ENCODE results near the gene HAND2.

HAND2 gene

GRCh38 chr4:173529477-173530325 lies at the start of gene HAND2:
HAND2 (minus strand) TSS chr4:173530229; CDS start chr4:173529289, 940 bp downstream.
- DNase-seq = no peak

GRCh38 chr4:173578956-173579355 lies 48.9 kb upstream of the HAND2 start:
- no peak for DNase-seq

GRCh38 chr4:173577963-173578362 lies 47.9 kb upstream of the HAND2 start:
- no peak for DNase-seq

GRCh38 chr4:173575482-173576152 lies 45.6 kb upstream of the HAND2 start:
- no peak for DNase-seq

- no peak for DNase-seq
Measured at GRCh38 chr4:173573725-173574124, 43.7 kb upstream of the HAND2 start.

- no peak for DNase-seq
Measured at GRCh38 chr4:173573286-173573685, 43.3 kb upstream of the HAND2 start.

- DNase-seq = no peak
Measured at GRCh38 chr4:173572493-173573129, 42.6 kb upstream of the HAND2 start.

GRCh38 chr4:173571620-173572019 lies 41.6 kb upstream of the HAND2 start:
- no peak for DNase-seq

- no peak for DNase-seq
Measured at GRCh38 chr4:173565281-173565680, 35.3 kb upstream of the HAND2 start.

- no peak for DNase-seq
Measured at GRCh38 chr4:173564461-173564860, 34.4 kb upstream of the HAND2 start.

- no peak for DNase-seq
Measured at GRCh38 chr4:173560896-173561295, 30.9 kb upstream of the HAND2 start.

- DNase-seq = no peak
Measured at GRCh38 chr4:173556398-173557131, 26.5 kb upstream of the HAND2 start.

GRCh38 chr4:173547889-173548288 lies 17.9 kb upstream of the HAND2 start:
- DNase-seq = no peak

GRCh38 chr4:173546776-173547175 lies 16.7 kb upstream of the HAND2 start:
- DNase-seq = no peak

- DNase-seq = no peak
Measured at GRCh38 chr4:173545440-173545839, 15.4 kb upstream of the HAND2 start.

- no peak for DNase-seq
Measured at GRCh38 chr4:173543266-173543665, 13.2 kb upstream of the HAND2 start.

- no peak for DNase-seq
Measured at GRCh38 chr4:173539986-173540385, 10.0 kb upstream of the HAND2 start.

- no peak for DNase-seq
Measured at GRCh38 chr4:173538909-173539445, 8.9 kb upstream of the HAND2 start.

- no peak for DNase-seq
Measured at GRCh38 chr4:173538148-173538908, 8.3 kb upstream of the HAND2 start.

- no peak for DNase-seq
Measured at GRCh38 chr4:173537613-173538147, 7.7 kb upstream of the HAND2 start.

GRCh38 chr4:173536808-173537429 lies 6.9 kb upstream of the HAND2 start:
- no peak for DNase-seq
